Mesenchymal stem cell (in vitro differentiated cells and primary cell): ENCODE results near the gene CLIP3. TPM values are rescaled to one million over a fixed set of nuclear protein-coding genes. Genes with fewer than 3 reads are reported as not detected.
A peak's percentile ranks its signal among the peaks of the same experiment; 100 is the strongest.

ENCODE experiments used
- DNase-seq: peaks from one replicate; pipeline ENCODE4 v3.0.0-alpha.2; 2013
- H2AFZ ChIP-seq: one replicate; pipeline ENCODE4 v1.6.1; 2013; ENCODE audit warnings: low read depth, mild to moderate bottlenecking, control low read depth, inconsistent platforms, low read length, moderate library complexity
- H2AK5ac ChIP-seq: 2 replicates; pipeline ENCODE4 v1.6.1; 2013; ENCODE audit warnings: low read length, moderate library complexity, mild to moderate bottlenecking, inconsistent platforms; ENCODE audit not compliant: severe bottlenecking
- H2BK120ac ChIP-seq: one replicate; pipeline ENCODE4 v1.6.1; 2013; ENCODE audit warnings: low read depth, mild to moderate bottlenecking, inconsistent platforms, low read length, moderate library complexity
- H2BK12ac ChIP-seq, 2 experiments: one replicate each; pipeline ENCODE4 v1.6.1; 2013; ENCODE audit warnings: inconsistent platforms in 2 of 2, low read length in 2 of 2, mild to moderate bottlenecking in 2 of 2, moderate library complexity in 2 of 2, control low read depth in 1 of 2
- H2BK15ac ChIP-seq: one replicate; pipeline ENCODE4 v1.6.1; 2013; ENCODE audit warnings: mild to moderate bottlenecking, low read depth, inconsistent platforms; ENCODE audit not compliant: poor library complexity, severe bottlenecking
- H2BK5ac ChIP-seq: 2 replicates; pipeline ENCODE4 v1.6.1; 2013; ENCODE audit warnings: low read depth, mild to moderate bottlenecking, low read length, control low read depth, inconsistent platforms; ENCODE audit not compliant: poor library complexity, severe bottlenecking
- H3K14ac ChIP-seq, 2 experiments: one replicate each; pipeline ENCODE4 v1.6.1; 2013; ENCODE audit warnings: inconsistent platforms in 2 of 2, low read length in 2 of 2, control low read depth in 1 of 2, mild to moderate bottlenecking in 1 of 2, moderate library complexity in 1 of 2
- H3K18ac ChIP-seq, 2 experiments: one replicate each; pipeline ENCODE4 v1.6.1; 2013; ENCODE audit warnings: inconsistent platforms in 2 of 2, low read length in 2 of 2, control low read depth in 1 of 2, low read depth in 1 of 2, mild to moderate bottlenecking in 1 of 2
- H3K23ac ChIP-seq, 2 experiments: one replicate each; pipeline ENCODE4 v1.6.1; 2013; ENCODE audit warnings: inconsistent platforms in 2 of 2, low read length in 2 of 2, mild to moderate bottlenecking in 2 of 2, moderate library complexity in 2 of 2, control low read depth in 1 of 2
- H3K27ac ChIP-seq: 2 replicates; pipeline ENCODE4 v1.5.1; 2013; ENCODE audit warnings: mild to moderate bottlenecking, moderate library complexity, low read length, control low read depth, inconsistent platforms; ENCODE audit not compliant: poor library complexity, severe bottlenecking
- H3K27me3 ChIP-seq, 2 experiments: 2 replicates each; pipeline versions ENCODE4 v1.6.1 to v1.7.0; 2013; ENCODE audit warnings: low read length in 2 of 2, mild to moderate bottlenecking in 2 of 2, moderate library complexity in 2 of 2, control low read depth in 1 of 2, inconsistent platforms in 1 of 2; ENCODE audit not compliant: control insufficient read depth in 1 of 2, insufficient read depth in 1 of 2
- H3K36me3 ChIP-seq, 2 experiments: 2 replicates each; pipeline versions ENCODE4 v1.6.1 to v1.7.0; 2013; ENCODE audit warnings: low read length in 2 of 2, control low read depth in 1 of 2, inconsistent platforms in 1 of 2, low read depth in 1 of 2, mild to moderate bottlenecking in 1 of 2; ENCODE audit not compliant: insufficient read depth in 2 of 2, control insufficient read depth in 1 of 2
- H3K4ac ChIP-seq, 2 experiments: one replicate each; pipeline ENCODE4 v1.6.1; 2013; ENCODE audit warnings: inconsistent platforms in 2 of 2, low read length in 2 of 2, mild to moderate bottlenecking in 2 of 2, moderate library complexity in 2 of 2, control low read depth in 1 of 2, low read depth in 1 of 2
- H3K4me1 ChIP-seq: 2 replicates; pipeline ENCODE4 v1.6.1; 2013; ENCODE audit warnings: low read depth, low read length, control low read depth; ENCODE audit not compliant: control insufficient read depth, insufficient read depth
- H3K4me2 ChIP-seq: 2 replicates; pipeline ENCODE4 v1.6.1; 2013; ENCODE audit warnings: low read length, mild to moderate bottlenecking, inconsistent platforms; ENCODE audit not compliant: poor library complexity, severe bottlenecking
- H3K4me3 ChIP-seq, 2 experiments: 2 replicates each; pipeline versions ENCODE4 v1.5.1 to v1.7.0; 2013; ENCODE audit warnings: low read length in 2 of 2, mild to moderate bottlenecking in 2 of 2, control low read depth in 1 of 2, low read depth in 1 of 2; ENCODE audit not compliant: insufficient read depth in 1 of 2
- H3K79me1 ChIP-seq: replicated peaks from 2 replicates; pipeline ENCODE4 v1.6.1; 2013; ENCODE audit warnings: mild to moderate bottlenecking, control low read depth, low read length, inconsistent platforms; ENCODE audit not compliant: poor library complexity, severe bottlenecking
- H3K9ac ChIP-seq: 2 replicates; pipeline ENCODE4 v1.7.0; 2013; ENCODE audit warnings: mild to moderate bottlenecking, low read length, moderate library complexity
- H3K9me3 ChIP-seq: 2 replicates; pipeline ENCODE4 v1.7.0; 2013; ENCODE audit warnings: mild to moderate bottlenecking, low read length; ENCODE audit not compliant: control insufficient read depth
- H4K8ac ChIP-seq: one replicate; pipeline ENCODE4 v1.6.1; 2013; ENCODE audit warnings: inconsistent platforms, mild to moderate bottlenecking, low read length, moderate library complexity
- H4K91ac ChIP-seq: one replicate; pipeline ENCODE4 v1.6.1; 2013; ENCODE audit warnings: mild to moderate bottlenecking, low read length, inconsistent platforms
- WGBS: methylation state at CpG from one replicate; pipeline ENCODE4 v1.1.7; 2013; ENCODE audit warnings: mixed read lengths; 5-methylcytosine and 5-hydroxymethylcytosine counted together
- polyA plus RNA-seq, 2 experiments: library from polyadenylated mRNA; stranded (reverse); fragments of 200-250 nt; gene quantifications; one replicate each; pipeline ENCODE4 v1.2.3, GENCODE V29; 2013

The CLIP3 gene
- 66.5 TPM for polyA plus RNA-seq (2013, experiment 1 of 2)
- polyA plus RNA-seq (2013, experiment 2 of 2) = 62.3 TPM

GRCh38 chr19:36032251-36033104 is at the start of gene CLIP3:
TSS of gene CLIP3 (minus strand) at chr19:36032873. CDS start at chr19:36032357, 516 bp downstream.
- WGBS = 7% methylated on average over 31 of the region's 51 CpGs
- peak; percentile 73 for DNase-seq

GRCh38 chr19:36081894-36082293 is 49.2 kb upstream of the CLIP3 start:
- H3K9me3 ChIP-seq = no peaks in the 10 kb centered on the region
- no peak overlapping the region for H3K27ac ChIP-seq
- peaks cover 2% of the 10 kb centered on the region for H3K4me1 ChIP-seq
- H3K18ac ChIP-seq = no peak overlapping the region
- H3K4me3 ChIP-seq = no peak overlapping the region
- no peak overlapping the region for H2BK15ac ChIP-seq
- no peaks in the 10 kb centered on the region for H3K27me3 ChIP-seq
- no peak overlapping the region for H2BK120ac ChIP-seq
- H3K23ac ChIP-seq = no peak overlapping the region
- no peak overlapping the region for H3K4me2 ChIP-seq
- H4K8ac ChIP-seq = no peak overlapping the region
- H2BK5ac ChIP-seq = no peak overlapping the region
- no peak overlapping the region for H2BK12ac ChIP-seq
- H3K9ac ChIP-seq = no peak overlapping the region
- H2AK5ac ChIP-seq = no peak overlapping the region
- H3K14ac ChIP-seq = no peak overlapping the region
- WGBS = 93% methylated on average over 7 of the region's 7 CpGs
- H3K79me1 ChIP-seq = peaks cover 3% of the 10 kb centered on the region
- DNase-seq = no peak
- H3K4ac ChIP-seq = no peak overlapping the region
- H2AFZ ChIP-seq = no peak overlapping the region
- H3K36me3 ChIP-seq = peaks cover 0 to 28% of the 10 kb centered on the region in 2 experiments
- H4K91ac ChIP-seq = no peak overlapping the region

More at GRCh38 chr19:36032251-36033104, at the start of gene CLIP3:
- no peak within 1 kb of the TSS for H2AK5ac ChIP-seq
- no peaks in the 10 kb centered on the region for H3K27me3 ChIP-seq
- peaks cover 17% of the 10 kb centered on the region for H3K79me1 ChIP-seq
- peaks cover 7% of the 10 kb centered on the region for H3K4me1 ChIP-seq
- H3K4me3 ChIP-seq = peak within 1 kb of the TSS; percentile 86 to 87
- H2BK15ac ChIP-seq = peak within 1 kb of the TSS; percentile 60
- H3K4me2 ChIP-seq = peak within 1 kb of the TSS; percentile 95
- H2BK12ac ChIP-seq = peak within 1 kb of the TSS in 1 of 2 experiments; percentile 43
- H3K14ac ChIP-seq = peak within 1 kb of the TSS in 1 of 2 experiments; percentile 94
- H3K9me3 ChIP-seq = no peaks in the 10 kb centered on the region
- peak within 1 kb of the TSS; percentile 99 for H2AFZ ChIP-seq
- H2BK5ac ChIP-seq = no peak within 1 kb of the TSS
- no peak within 1 kb of the TSS for H3K27ac ChIP-seq
- no peak within 1 kb of the TSS for H3K23ac ChIP-seq
- peak within 1 kb of the TSS; percentile 84 for H4K91ac ChIP-seq
- H3K4ac ChIP-seq = peak within 1 kb of the TSS; percentile 81 to 94
- H4K8ac ChIP-seq = peak within 1 kb of the TSS; percentile 93
- peaks cover 21 to 22% of the 10 kb centered on the region in 2 experiments for H3K36me3 ChIP-seq
- peak within 1 kb of the TSS; percentile 89 for H3K9ac ChIP-seq
- peak within 1 kb of the TSS; percentile 46 for H2BK120ac ChIP-seq
- H3K18ac ChIP-seq = peak within 1 kb of the TSS; percentile 23 to 95

- H4K91ac ChIP-seq = no peak overlapping the region
Measured at GRCh38 chr19:36081385-36081784, 48.7 kb upstream of the CLIP3 start.

GRCh38 chr19:36079389-36079945 is 46.8 kb upstream of the CLIP3 start:
- H3K79me1 ChIP-seq = peaks cover 2% of the 10 kb centered on the region
- no peak overlapping the region for H3K18ac ChIP-seq
- DNase-seq = no peak
- WGBS = 97% methylated on average over 3 of the region's 3 CpGs
- no peak overlapping the region for H4K8ac ChIP-seq
- H2AK5ac ChIP-seq = no peak overlapping the region
- no peak overlapping the region for H4K91ac ChIP-seq
- no peak overlapping the region for H2BK5ac ChIP-seq
- H3K14ac ChIP-seq = no peak overlapping the region
- H3K23ac ChIP-seq = no peak overlapping the region
- no peak overlapping the region for H2BK15ac ChIP-seq
- no peak overlapping the region for H2AFZ ChIP-seq
- no peak overlapping the region for H3K27ac ChIP-seq
- H3K4me2 ChIP-seq = no peak overlapping the region
- peaks cover 2% of the 10 kb centered on the region for H3K4me1 ChIP-seq
- H3K4me3 ChIP-seq = no peak overlapping the region
- no peaks in the 10 kb centered on the region for H3K27me3 ChIP-seq
- H3K9ac ChIP-seq = no peak overlapping the region
- no peak overlapping the region for H2BK12ac ChIP-seq
- peaks cover 0 to 28% of the 10 kb centered on the region in 2 experiments for H3K36me3 ChIP-seq
- no peak overlapping the region for H2BK120ac ChIP-seq
- H3K9me3 ChIP-seq = no peaks in the 10 kb centered on the region
- no peak overlapping the region for H3K4ac ChIP-seq

More at GRCh38 chr19:36081385-36081784, 48.7 kb upstream of the CLIP3 start:
- no peak overlapping the region for H2BK120ac ChIP-seq
- H4K8ac ChIP-seq = no peak overlapping the region
- H3K36me3 ChIP-seq = peaks cover 0 to 28% of the 10 kb centered on the region in 2 experiments
- no peak overlapping the region for H2BK5ac ChIP-seq
- H3K23ac ChIP-seq = no peak overlapping the region
- H3K27ac ChIP-seq = no peak overlapping the region
- no peak overlapping the region for H2AK5ac ChIP-seq
- no peaks in the 10 kb centered on the region for H3K9me3 ChIP-seq
- no peak overlapping the region for H3K4ac ChIP-seq
- no peak overlapping the region for H2BK15ac ChIP-seq
- no peak overlapping the region for H3K9ac ChIP-seq
- 96% methylated on average over 3 of the region's 3 CpGs for WGBS
- no peaks in the 10 kb centered on the region for H3K27me3 ChIP-seq
- no peak overlapping the region for H3K14ac ChIP-seq
- no peak overlapping the region for H3K4me3 ChIP-seq
- no peak overlapping the region for H2BK12ac ChIP-seq
- H3K18ac ChIP-seq = no peak overlapping the region
- peaks cover 3% of the 10 kb centered on the region for H3K79me1 ChIP-seq
- H3K4me1 ChIP-seq = peaks cover 2% of the 10 kb centered on the region
- no peak overlapping the region for H3K4me2 ChIP-seq
- H2AFZ ChIP-seq = no peak overlapping the region
- DNase-seq = no peak
